ENCODE data around the gene PLVAP.
"Not testable (repeated sequence)": the region's sequence is repeated elsewhere in the genome, so short reads cannot be mapped to it uniquely, and the experiment has no call there.

PLVAP gene

DNA sequence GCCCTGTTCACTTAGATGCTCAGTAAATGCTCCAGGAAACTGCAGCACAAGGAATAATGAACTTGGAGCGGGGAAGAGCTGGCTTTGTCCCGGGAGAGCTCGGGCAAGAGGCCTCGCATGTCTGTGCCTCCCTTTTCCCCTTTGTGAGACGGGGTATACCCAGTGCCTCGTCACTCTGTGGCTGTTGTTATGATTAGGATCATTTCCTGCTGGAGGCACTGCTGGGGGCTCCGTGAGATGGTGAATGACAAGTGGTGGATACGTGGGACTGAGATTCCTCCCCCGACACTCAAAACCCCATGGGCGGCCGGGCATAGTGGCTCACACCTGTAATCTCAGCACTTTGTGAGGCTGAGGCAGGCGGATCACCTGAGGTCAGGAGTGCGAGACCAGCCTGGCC, 1.1 kb upstream of the PLVAP start:
- Histone ChIP-seq H3K9me3 (ENCODE audit: low read length) (no peaks in the 10 kb centered on the region), H3K4me1 (ENCODE audit: insufficient read depth, low read length) (no peaks in the 10 kb centered on the region), H3K36me3 (ENCODE audit: insufficient read depth, low read length) (no peaks in the 10 kb centered on the region), H3K27ac (ENCODE audit: low read depth, low read length) (no peak overlapping the region), H3K27me3 (ENCODE audit: control insufficient read depth in 1 of 2, insufficient read depth in 2 of 2, low read length in 2 of 2) (peaks cover 0 to 3% of the 10 kb centered on the region in 2 donors), H3K9ac (ENCODE audit: low read length) (no peak overlapping the region), H3K4me3 (ENCODE audit: low read depth in 1 of 2, low read length in 2 of 2) (no peak overlapping the region)

DNA sequence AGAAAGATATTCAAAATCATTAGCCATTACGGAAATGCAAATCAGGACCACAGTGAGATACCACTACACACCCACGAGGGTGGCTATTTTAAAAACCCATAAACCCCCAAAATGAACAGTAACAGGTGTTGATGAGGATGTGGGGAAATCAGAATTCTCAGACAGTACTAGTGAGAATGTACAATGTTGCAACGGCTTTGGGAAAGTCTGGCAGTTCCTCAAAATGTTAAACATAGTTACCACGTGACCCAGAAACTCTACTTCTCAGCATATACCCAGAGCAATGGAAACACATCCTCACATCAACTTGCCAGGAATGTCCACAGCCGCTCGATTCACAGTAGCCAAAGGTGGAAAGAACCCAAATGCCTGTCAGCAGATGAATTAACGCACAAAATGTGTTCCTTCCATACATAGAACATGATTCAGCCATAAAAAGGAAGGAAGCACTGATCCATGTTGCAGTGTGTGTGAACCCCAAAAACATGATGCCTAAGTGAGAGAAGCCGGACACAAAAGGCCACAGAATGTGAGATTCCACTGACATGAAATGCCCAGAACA, 7.0 kb downstream of the PLVAP start:
- no peak overlapping the region for H3K27ac ChIP-seq (ENCODE audit: low read depth, low read length)
- no peaks in the 10 kb centered on the region for H3K27me3 ChIP-seq (ENCODE audit: control insufficient read depth in 1 of 2, insufficient read depth in 2 of 2, low read length in 2 of 2)
- no peaks in the 10 kb centered on the region for H3K36me3 ChIP-seq (ENCODE audit: insufficient read depth, low read length)
- H3K4me3 ChIP-seq (ENCODE audit: low read depth in 1 of 2, low read length in 2 of 2) = no peak overlapping the region
- no peaks in the 10 kb centered on the region for H3K9me3 ChIP-seq (ENCODE audit: low read length)
- H3K4me1 ChIP-seq (ENCODE audit: insufficient read depth, low read length) = no peaks in the 10 kb centered on the region
- H3K9ac ChIP-seq (ENCODE audit: low read length) = no peak overlapping the region

DNA sequence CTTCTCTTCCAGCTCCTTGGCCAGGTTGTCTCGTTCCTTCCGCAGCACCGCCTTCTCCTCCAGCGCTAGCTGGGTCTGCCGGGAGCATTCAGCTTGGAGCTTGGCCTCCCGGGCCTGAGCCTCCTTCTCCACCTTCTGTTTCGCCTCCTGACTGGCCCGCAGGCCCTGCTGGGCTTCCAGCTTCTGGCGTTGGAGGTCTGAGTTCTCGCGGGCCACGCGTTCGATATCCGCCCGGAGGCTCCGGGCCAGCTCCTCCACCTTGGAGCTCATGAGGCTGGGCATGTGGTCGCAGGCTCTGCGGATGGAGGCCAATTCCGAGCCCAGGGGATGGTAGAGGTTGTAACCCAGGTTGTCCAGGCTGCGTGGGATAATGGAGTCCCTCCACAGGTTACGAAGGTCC, 11.8 kb downstream of the PLVAP start:
- Histone ChIP-seq H3K9me3 (ENCODE audit: low read length) (no peaks in the 10 kb centered on the region), H3K36me3 (ENCODE audit: insufficient read depth, low read length) (no peaks in the 10 kb centered on the region), H3K4me3 (ENCODE audit: low read depth in 1 of 2, low read length in 2 of 2) (no peak overlapping the region), H3K9ac (ENCODE audit: low read length) (no peak overlapping the region), H3K27me3 (ENCODE audit: control insufficient read depth in 1 of 2, insufficient read depth in 2 of 2, low read length in 2 of 2) (no peaks in the 10 kb centered on the region), H3K27ac (ENCODE audit: low read depth, low read length) (no peak overlapping the region), H3K4me1 (ENCODE audit: insufficient read depth, low read length) (no peaks in the 10 kb centered on the region)

DNA sequence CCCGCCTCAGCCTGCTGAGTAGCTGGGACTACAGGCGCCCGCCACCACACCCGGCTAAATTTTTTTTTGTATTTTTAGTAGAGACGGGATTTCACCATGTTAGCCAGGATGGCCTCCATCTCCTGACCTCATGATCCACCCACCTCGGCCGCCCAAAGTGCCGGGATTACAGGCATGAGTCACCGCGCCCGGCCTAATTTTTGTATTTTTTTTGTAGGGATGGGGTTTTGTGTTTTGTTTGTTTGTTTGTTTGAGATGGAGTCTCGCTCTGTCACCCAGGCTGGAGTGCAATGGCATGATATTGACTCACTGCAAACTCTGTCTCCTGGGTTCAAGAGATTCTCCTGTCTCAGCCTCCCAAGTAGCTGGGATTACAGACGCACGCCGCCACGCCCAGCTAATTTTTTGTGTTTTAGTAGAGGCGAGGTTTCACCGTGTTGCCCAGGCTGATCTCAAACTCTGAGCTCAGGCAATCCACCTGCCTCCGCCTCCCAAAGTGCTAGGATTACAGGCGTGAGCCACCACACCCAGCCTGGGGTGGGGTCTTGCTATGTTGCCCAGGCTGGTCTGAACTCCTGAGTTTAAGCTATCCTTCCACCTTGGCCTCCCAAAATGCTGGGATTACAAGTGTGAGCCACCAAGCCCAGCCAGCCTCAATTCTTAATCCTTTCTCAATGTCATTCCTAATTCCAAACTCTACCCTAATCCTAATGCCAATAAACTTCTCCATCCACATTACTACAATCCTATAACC, 13.1 kb downstream of the PLVAP start:
- H3K27me3 ChIP-seq (ENCODE audit: control insufficient read depth in 1 of 2, insufficient read depth in 2 of 2, low read length in 2 of 2); H3K4me3 ChIP-seq (ENCODE audit: low read depth in 1 of 2, low read length in 2 of 2); H3K27ac ChIP-seq (ENCODE audit: low read depth, low read length); H3K9me3 ChIP-seq (ENCODE audit: low read length); H3K4me1 ChIP-seq (ENCODE audit: insufficient read depth, low read length); H3K9ac ChIP-seq (ENCODE audit: low read length); H3K36me3 ChIP-seq (ENCODE audit: insufficient read depth, low read length): not testable (repeated sequence)

DNA sequence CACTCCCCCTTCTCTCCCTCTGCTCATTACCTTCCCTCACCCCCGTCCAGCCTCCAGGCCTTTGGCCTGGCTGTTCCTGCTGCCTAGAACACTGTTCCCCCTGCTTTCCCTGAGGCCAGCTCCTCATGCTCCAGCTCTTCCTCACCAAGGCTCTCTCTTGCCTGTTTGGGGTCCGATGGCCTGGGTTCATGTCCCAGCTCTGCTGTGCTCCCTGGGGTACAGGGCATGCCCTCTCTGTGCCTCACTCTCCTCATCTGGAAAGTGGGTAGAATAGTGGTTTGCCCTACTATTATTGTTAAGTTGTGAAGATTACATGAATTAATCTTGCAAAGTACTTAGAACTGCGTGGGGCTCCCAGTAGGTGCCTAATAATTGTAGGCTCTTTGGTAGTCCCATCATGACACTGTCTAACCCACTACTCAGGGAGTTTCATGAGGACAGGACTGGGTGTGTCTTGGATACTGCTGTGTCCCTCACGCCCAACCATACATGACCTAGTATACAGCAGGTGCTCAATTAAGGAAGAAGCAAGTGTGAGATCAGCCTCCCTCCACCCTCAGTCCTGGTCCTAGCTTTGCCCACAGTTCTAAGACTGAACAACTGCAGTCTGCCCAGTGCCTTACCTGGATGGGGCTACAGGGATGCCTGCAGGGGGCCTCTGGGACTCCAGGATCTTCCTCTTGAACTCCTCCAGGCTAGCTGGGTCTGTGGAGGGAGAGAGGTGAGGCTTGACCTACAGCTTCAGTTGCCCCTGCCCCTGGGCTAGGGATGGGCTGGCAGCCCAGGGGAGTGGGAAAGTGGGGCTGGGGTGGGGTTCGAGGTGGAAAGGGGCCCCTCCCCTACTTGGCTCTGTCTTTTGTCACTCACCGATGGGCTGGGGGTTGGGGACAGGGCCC, 17.0 kb downstream of the PLVAP start:
- no peaks in the 10 kb centered on the region for H3K27me3 ChIP-seq (ENCODE audit: control insufficient read depth in 1 of 2, insufficient read depth in 2 of 2, low read length in 2 of 2)
- no peak overlapping the region for H3K27ac ChIP-seq (ENCODE audit: low read depth, low read length)
- H3K9me3 ChIP-seq (ENCODE audit: low read length) = no peaks in the 10 kb centered on the region
- H3K36me3 ChIP-seq (ENCODE audit: insufficient read depth, low read length) = no peaks in the 10 kb centered on the region
- H3K9ac ChIP-seq (ENCODE audit: low read length) = no peak overlapping the region
- no peaks in the 10 kb centered on the region for H3K4me1 ChIP-seq (ENCODE audit: insufficient read depth, low read length)
- no peak overlapping the region for H3K4me3 ChIP-seq (ENCODE audit: low read depth in 1 of 2, low read length in 2 of 2)

DNA sequence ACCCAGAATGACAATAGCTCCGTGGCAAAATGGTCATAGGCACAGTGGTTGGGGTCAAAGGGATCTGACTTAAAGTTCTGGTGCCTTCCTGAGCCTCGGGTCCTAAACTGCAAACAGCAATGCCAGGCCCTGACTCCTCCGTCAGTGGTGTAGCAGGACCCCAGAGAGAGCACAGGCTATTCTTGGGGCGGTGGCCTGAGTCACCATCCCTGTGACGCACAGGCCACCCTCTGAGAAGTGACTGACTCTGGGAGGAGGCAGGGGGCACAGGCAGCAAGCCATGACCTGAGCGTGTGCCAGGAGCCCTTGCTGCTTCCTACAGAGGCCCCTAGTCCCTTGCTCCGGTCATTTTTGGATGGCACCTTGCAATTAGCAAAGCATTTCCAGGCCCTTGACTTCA, 18.7 kb downstream of the PLVAP start:
- Histone ChIP-seq H3K27ac (ENCODE audit: low read depth, low read length) (no peak overlapping the region), H3K27me3 (ENCODE audit: control insufficient read depth in 1 of 2, insufficient read depth in 2 of 2, low read length in 2 of 2) (no peaks in the 10 kb centered on the region), H3K9ac (ENCODE audit: low read length) (no peak overlapping the region), H3K4me3 (ENCODE audit: low read depth in 1 of 2, low read length in 2 of 2) (no peak overlapping the region), H3K36me3 (ENCODE audit: insufficient read depth, low read length) (no peaks in the 10 kb centered on the region), H3K9me3 (ENCODE audit: low read length) (no peaks in the 10 kb centered on the region), H3K4me1 (ENCODE audit: insufficient read depth, low read length) (no peaks in the 10 kb centered on the region)

DNA sequence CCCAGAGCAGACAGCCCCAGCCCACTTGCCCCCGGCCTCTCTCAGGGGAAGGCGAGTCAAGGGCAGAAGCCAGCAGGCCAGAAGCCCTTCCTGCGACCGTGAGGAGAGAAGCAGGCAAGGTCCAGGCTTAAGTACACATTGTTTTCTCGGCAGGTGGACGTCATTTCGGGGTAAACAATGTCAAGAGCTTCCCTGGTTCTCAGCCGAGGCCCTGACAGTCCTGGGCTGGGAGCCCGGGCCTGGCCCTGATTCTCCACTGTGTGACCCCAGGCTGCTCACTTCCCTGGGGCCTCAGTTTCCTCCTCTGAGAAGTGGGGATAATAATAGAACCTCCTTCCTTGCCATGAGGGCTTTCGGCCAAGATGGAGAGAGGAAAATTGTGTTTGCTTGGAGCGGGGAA, 19.4 kb downstream of the PLVAP start:
- H3K4me3 ChIP-seq (ENCODE audit: low read depth in 1 of 2, low read length in 2 of 2) = no peak overlapping the region
- no peaks in the 10 kb centered on the region for H3K27me3 ChIP-seq (ENCODE audit: control insufficient read depth in 1 of 2, insufficient read depth in 2 of 2, low read length in 2 of 2)
- no peaks in the 10 kb centered on the region for H3K4me1 ChIP-seq (ENCODE audit: insufficient read depth, low read length)
- no peak overlapping the region for H3K9ac ChIP-seq (ENCODE audit: low read length)
- no peaks in the 10 kb centered on the region for H3K9me3 ChIP-seq (ENCODE audit: low read length)
- H3K27ac ChIP-seq (ENCODE audit: low read depth, low read length) = no peak overlapping the region
- no peaks in the 10 kb centered on the region for H3K36me3 ChIP-seq (ENCODE audit: insufficient read depth, low read length)

DNA sequence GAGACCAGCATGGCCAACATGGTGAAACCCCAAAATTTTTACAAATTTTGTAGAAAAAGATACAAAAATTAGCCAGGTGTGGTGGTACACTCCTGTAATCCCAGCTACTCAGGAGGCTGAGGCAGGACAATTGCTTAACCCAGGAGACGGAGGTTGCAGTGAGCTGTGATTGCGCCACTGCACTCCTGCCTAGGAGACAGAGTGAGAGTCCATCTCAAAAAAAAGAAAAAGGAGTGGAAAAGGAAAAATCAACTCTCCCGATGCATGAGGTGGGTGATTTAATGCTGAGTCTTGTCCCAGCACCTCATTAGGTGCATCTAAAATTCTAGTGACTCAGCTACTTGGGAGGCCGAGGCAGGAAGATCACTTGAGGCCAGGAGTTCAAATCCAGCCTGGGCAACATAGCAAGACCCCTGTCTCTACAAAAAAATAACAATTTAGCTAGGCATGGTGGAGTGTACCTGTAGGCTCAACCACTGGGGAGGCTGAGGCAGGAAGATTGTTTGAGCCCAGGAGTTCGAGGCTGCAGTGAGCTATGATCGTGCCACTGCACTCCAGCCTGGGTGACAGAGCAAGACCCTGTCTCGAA, 20.0 kb downstream of the PLVAP start:
- Histone ChIP-seq H3K36me3 (ENCODE audit: insufficient read depth, low read length) (no peaks in the 10 kb centered on the region), H3K4me1 (ENCODE audit: insufficient read depth, low read length) (no peaks in the 10 kb centered on the region), H3K4me3 (ENCODE audit: low read depth in 1 of 2, low read length in 2 of 2) (no peak overlapping the region), H3K27me3 (ENCODE audit: control insufficient read depth in 1 of 2, insufficient read depth in 2 of 2, low read length in 2 of 2) (no peaks in the 10 kb centered on the region), H3K9me3 (ENCODE audit: low read length) (no peaks in the 10 kb centered on the region), H3K27ac (ENCODE audit: low read depth, low read length) (no peak overlapping the region), H3K9ac (ENCODE audit: low read length) (no peak overlapping the region)

DNA sequence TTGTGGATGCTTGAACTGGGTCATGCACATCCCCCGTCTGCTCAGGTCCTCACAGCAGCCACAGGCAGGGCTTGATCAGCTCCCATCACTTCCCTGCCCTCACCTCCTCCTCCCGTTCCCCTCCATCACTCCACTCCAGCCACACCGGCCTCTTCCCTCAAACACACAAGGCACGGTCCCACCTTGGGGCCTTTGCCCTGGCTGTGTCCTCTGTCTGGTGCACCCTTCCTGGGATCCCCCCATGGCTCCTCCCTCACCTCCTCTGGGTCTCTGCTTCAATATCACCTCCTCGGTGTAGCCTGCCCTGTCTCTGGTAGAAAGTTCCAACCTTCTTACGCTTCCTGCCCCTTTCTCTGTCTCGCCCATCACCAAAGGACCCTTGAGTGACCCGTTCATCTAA, 23.8 kb downstream of the PLVAP start:
- H3K27ac ChIP-seq (ENCODE audit: low read depth, low read length) = no peak overlapping the region
- no peaks in the 10 kb centered on the region for H3K9me3 ChIP-seq (ENCODE audit: low read length)
- no peaks in the 10 kb centered on the region for H3K36me3 ChIP-seq (ENCODE audit: insufficient read depth, low read length)
- no peak overlapping the region for H3K4me3 ChIP-seq (ENCODE audit: low read depth in 1 of 2, low read length in 2 of 2)
- no peak overlapping the region for H3K9ac ChIP-seq (ENCODE audit: low read length)
- H3K27me3 ChIP-seq (ENCODE audit: control insufficient read depth in 1 of 2, insufficient read depth in 2 of 2, low read length in 2 of 2) = peaks cover 5 to 7% of the 10 kb centered on the region in 2 donors
- no peaks in the 10 kb centered on the region for H3K4me1 ChIP-seq (ENCODE audit: insufficient read depth, low read length)

DNA sequence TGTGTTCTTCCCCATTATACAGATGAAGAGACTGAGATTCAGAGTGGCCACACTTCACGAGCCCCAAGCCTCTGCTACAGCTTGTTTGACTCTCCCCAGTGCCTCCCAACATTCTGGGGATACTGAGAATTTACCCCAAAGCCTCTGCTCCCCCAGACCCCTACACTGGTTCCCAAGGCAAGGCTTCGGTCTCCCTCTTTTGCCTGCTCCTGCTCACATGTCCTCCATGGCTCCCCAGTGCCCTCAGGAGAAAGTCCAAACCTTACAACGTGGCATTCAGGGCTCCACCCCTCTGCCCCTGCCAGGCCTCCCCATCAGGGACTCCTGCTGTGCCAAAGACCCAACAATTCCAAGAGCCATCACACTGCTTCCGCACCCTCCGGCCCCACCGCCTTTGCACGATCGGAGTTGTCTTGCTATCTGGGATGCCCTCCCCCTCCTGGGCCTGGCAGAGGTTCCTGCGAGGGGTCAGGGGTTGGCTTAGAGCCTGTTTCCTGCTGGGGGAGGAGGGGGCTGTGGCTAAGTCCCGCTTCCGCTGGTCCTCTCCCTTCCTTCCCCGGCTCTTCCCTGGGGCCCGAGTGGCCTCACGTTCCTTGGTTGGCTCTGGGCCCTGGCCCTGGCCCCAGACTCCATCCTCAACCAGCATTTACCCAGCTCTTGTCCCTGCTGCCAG, 24.4 kb downstream of the PLVAP start:
- peaks cover 5 to 11% of the 10 kb centered on the region in 2 donors for H3K27me3 ChIP-seq (ENCODE audit: control insufficient read depth in 1 of 2, insufficient read depth in 2 of 2, low read length in 2 of 2)
- H3K9ac ChIP-seq (ENCODE audit: low read length) = no peak overlapping the region
- no peaks in the 10 kb centered on the region for H3K9me3 ChIP-seq (ENCODE audit: low read length)
- H3K27ac ChIP-seq (ENCODE audit: low read depth, low read length) = no peak overlapping the region
- H3K4me1 ChIP-seq (ENCODE audit: insufficient read depth, low read length) = no peaks in the 10 kb centered on the region
- no peak overlapping the region for H3K4me3 ChIP-seq (ENCODE audit: low read depth in 1 of 2, low read length in 2 of 2)
- no peaks in the 10 kb centered on the region for H3K36me3 ChIP-seq (ENCODE audit: insufficient read depth, low read length)

Measured in muscle layer of colon (tissue), 2 donors.